ENCODE results near the gene CCPG1.

DNA sequence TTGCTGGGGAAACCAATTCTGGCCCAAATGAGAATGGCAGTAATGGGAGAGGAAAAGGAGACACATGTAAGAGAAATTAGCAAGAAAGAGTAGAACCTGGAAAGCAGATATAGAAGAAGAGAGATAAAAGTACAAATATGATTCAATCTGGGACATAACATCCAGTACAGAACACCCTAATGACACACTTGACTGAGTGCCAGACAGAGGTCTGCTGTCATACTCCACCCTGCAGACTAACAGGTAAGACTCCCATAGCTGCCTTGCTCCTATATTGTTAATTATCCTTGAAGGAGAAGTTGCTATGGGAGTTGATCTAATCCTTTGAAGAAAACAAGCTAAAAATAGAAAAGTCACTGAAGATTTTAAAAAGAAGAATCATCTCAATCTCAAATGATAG is 21.1 kb downstream of the CCPG1 start:
- TF ChIP-seq, protein P1, sequence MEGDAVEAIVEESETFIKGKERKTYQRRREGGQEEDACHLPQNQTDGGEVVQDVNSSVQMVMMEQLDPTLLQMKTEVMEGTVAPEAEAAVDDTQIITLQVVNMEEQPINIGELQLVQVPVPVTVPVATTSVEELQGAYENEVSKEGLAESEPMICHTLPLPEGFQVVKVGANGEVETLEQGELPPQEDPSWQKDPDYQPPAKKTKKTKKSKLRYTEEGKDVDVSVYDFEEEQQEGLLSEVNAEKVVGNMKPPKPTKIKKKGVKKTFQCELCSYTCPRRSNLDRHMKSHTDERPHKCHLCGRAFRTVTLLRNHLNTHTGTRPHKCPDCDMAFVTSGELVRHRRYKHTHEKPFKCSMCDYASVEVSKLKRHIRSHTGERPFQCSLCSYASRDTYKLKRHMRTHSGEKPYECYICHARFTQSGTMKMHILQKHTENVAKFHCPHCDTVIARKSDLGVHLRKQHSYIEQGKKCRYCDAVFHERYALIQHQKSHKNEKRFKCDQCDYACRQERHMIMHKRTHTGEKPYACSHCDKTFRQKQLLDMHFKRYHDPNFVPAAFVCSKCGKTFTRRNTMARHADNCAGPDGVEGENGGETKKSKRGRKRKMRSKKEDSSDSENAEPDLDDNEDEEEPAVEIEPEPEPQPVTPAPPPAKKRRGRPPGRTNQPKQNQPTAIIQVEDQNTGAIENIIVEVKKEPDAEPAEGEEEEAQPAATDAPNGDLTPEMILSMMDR (IDR thresholded peaks at IDR 0.05) = no peak
- no peak for TF ChIP-seq POLR2A (IDR thresholded peaks at IDR 0.05; ENCODE audit: low read depth)

All from esophagus muscularis mucosa (tissue), 3 donors.